ENCODE measurements around the gene SLC25A5. TPM values are rescaled to one million over a fixed set of nuclear protein-coding genes. Genes with fewer than 3 reads are reported as not detected.
A peak's percentile ranks its signal among the peaks of the same experiment; 100 is the strongest.

The SLC25A5 gene
- total and polyA plus RNA-seq, 10 of the 15 experiments (the other 5 are each of a cell fraction or from before 2014, with no cell fraction given): 361 to 3,863 (median 618) TPM

- H3K4me1 ChIP-seq (ENCODE audit: control insufficient read depth, insufficient read depth, low read length): no peaks in the 10 kb centered on the region; the same call in 1 of the 2 replicates
- no peaks in the 10 kb centered on the region for H3K79me2 ChIP-seq (ENCODE audit: control insufficient read depth, insufficient read depth, low read length)
- peak overlapping the region; percentile 82 for H2AFZ ChIP-seq (ENCODE audit: control insufficient read depth, low read depth, low read length)
- H3K9ac ChIP-seq (ENCODE audit: control insufficient read depth, insufficient read depth, low read length): peak overlapping the region; percentile 50; the same call in 1 of the 2 replicates
- WGBS (ENCODE audit: insufficient coverage, insufficient replicate concordance, low lambda C conversion rate, missing lambda C conversion rate): 24% methylated on average over 47 of the region's 48 CpGs
- no peaks in the 10 kb centered on the region for H3K27me3 ChIP-seq (replicated peaks in 1 of 2; ENCODE audit: control insufficient read depth in 2 of 2, insufficient read depth in 2 of 2, low read length in 1 of 2)
- BruUV-seq (replicated peaks): no TSS peak
- ATAC-seq: peak; percentile 90
- peak overlapping the region; percentile 55; the same call in 1 of the 2 replicates for H3K4me2 ChIP-seq (ENCODE audit: control insufficient read depth, insufficient read depth)
- no peak overlapping the region for H3K27ac ChIP-seq (ENCODE audit: control insufficient read depth, insufficient read depth)
- POLR2A ChIA-PET: interaction anchor here (0.6 to 1.0 kb wide), 2 partner anchors 15 to 117 kb away, joined by 3 read pairs; partner anchors contain the start of gene SLC25A5
- no peaks in the 10 kb centered on the region for H3K36me3 ChIP-seq (ENCODE audit: control insufficient read depth in 2 of 2, insufficient read depth in 2 of 2, low read length in 1 of 2)
- SMC1A ChIA-PET (ENCODE audit: uncharacterized antibody, unreplicated experiment): interaction anchor here (1.1 to 1.7 kb wide), 3 partner anchors 9 to 12 kb away, joined by 3 to 4 read pairs (median 3); no protein-coding TSS in a partner anchor
- RAD21 ChIA-PET (ENCODE audit: unreplicated experiment): interaction anchor here (0.8 to 2.5 kb wide), 4 partner anchors 8 to 34 kb away, joined by 3 to 10 read pairs (median 4); partner anchors contain the start of gene SLC25A5
- no peak overlapping the region; the same call in 1 of the 2 replicates for H3K4me3 ChIP-seq
- CTCF ChIA-PET: interaction anchor here (0.6 to 3.3 kb wide), 21 partner anchors 8 to 1001 kb away, joined by 3 to 15 read pairs (median 5); partner anchors contain the start of genes NKRF, SLC25A5 and UBE2A
- DNase-seq (ENCODE audit: low read depth, low spot score): no peak
- in situ Hi-C loops (cut with MboI) (no loop called here), intact Hi-C loops (cut with micrococcal nuclease; ENCODE audit: unreplicated experiment) (loop anchor here (10.0 kb wide), 1 partner anchor 402 kb away; no protein-coding TSS in a partner anchor)
- no peak for FAIRE-seq
- no peaks in the 10 kb centered on the region for H3K9me3 ChIP-seq (replicated peaks; ENCODE audit: control insufficient read depth, insufficient read depth, low read length)
- no peaks in the 10 kb centered on the region for H4K20me1 ChIP-seq (ENCODE audit: control insufficient read depth, insufficient read depth)
- 0 out of 2 replicates have a peak, but pooled peaks have one; percentile 39 for TF ChIP-seq ZBTB33 (IDR thresholded peaks at IDR 0.05)
- TF ChIP-seq FOXK2 (IDR thresholded peaks at IDR 0.05): no peak
- TF ChIP-seq HDGF (IDR thresholded peaks at IDR 0.05): no peak
- no peak for TF ChIP-seq ZBTB4 (CRISPR knock-in tag; IDR thresholded peaks at IDR 0.05)
- no peak for TF ChIP-seq NFIC (IDR thresholded peaks at IDR 0.05; ENCODE audit: low read depth, low read length)
- no peak for TF ChIP-seq WRNIP1 (IDR thresholded peaks at IDR 0.05; ENCODE audit: borderline replicate concordance, low read depth, low read length)
- TF ChIP-seq MLLT1 (IDR thresholded peaks at IDR 0.05): 0 out of 2 replicates have a peak, but pooled peaks have one; percentile 30
- peak; percentile 73 for TF ChIP-seq YY1 (IDR thresholded peaks at IDR 0.05; ENCODE audit: low read depth, low read length)
- no peak for TF ChIP-seq KDM1A (IDR thresholded peaks at IDR 0.05; ENCODE audit: borderline replicate concordance)
- no peak for TF ChIP-seq ZBTB11 (CRISPR knock-in tag; IDR thresholded peaks at IDR 0.05)
Observed at GRCh38 chrX:119482481-119483480, 14.5 kb downstream of the SLC25A5 start.
